HEK293 (cell line): ENCODE results near the gene PFAS.

Experiments used
- ATF2 ChIP-seq: fragments of 450-650 bp; formaldehyde crosslinking; IDR thresholded peaks from 2 replicates; pipeline ENCODE4 v1.5.1; 2016; ENCODE audit warnings: missing biosample characterization, missing genetic modification characterization, low read depth
- ELK4 ChIP-seq: IDR thresholded peaks from 2 replicates; pipeline ENCODE4 v1.6.1; 2011; ENCODE audit warnings: mild to moderate bottlenecking, low read depth, low read length, borderline replicate concordance
- GLI2 ChIP-seq: fragments of 450-650 bp; formaldehyde crosslinking; IDR thresholded peaks from 2 replicates; pipeline ENCODE4; 2017; ENCODE audit warnings: missing biosample characterization, missing genetic modification characterization, low read depth, borderline replicate concordance
- KLF1 ChIP-seq: fragments of 450-650 bp; formaldehyde crosslinking; IDR thresholded peaks from 2 replicates; pipeline ENCODE4 v1.5.1; 2016; ENCODE audit warnings: missing biosample characterization, missing genetic modification characterization
- KLF16 ChIP-seq: fragments of 450-650 bp; formaldehyde crosslinking; IDR thresholded peaks from 2 replicates; pipeline ENCODE4 v1.5.1; 2017; ENCODE audit warnings: missing biosample characterization, missing genetic modification characterization
- KLF8 ChIP-seq: fragments of 450-650 bp; formaldehyde crosslinking; IDR thresholded peaks from 2 replicates; pipeline ENCODE4 v1.5.1; 2016; ENCODE audit warnings: missing biosample characterization, missing genetic modification characterization
- PATZ1 ChIP-seq: fragments of 450-650 bp; formaldehyde crosslinking; IDR thresholded peaks from 2 replicates; pipeline ENCODE4 v1.5.1; 2016; ENCODE audit warnings: missing biosample characterization, missing genetic modification characterization
- PBX3 ChIP-seq: sonication (generic); formaldehyde crosslinking; IDR thresholded peaks from 2 replicates; pipeline ENCODE4 v1.8.1; 2022; ENCODE audit warnings: mild to moderate bottlenecking, moderate library complexity, missing genetic modification reagents
- YY2 ChIP-seq: fragments of 450-650 bp; formaldehyde crosslinking; IDR thresholded peaks from 2 replicates; pipeline ENCODE4 v1.5.1; 2016; ENCODE audit warnings: missing biosample characterization, missing genetic modification characterization
- ZBTB11 ChIP-seq: fragments of 450-650 bp; formaldehyde crosslinking; conservative IDR thresholded peaks from 2 replicates; pipeline ENCODE4 v1.5.1; 2016; ENCODE audit warnings: low read depth, missing biosample characterization, missing genetic modification characterization
- ZBTB26 ChIP-seq: fragments of 450-650 bp; formaldehyde crosslinking; optimal IDR thresholded peaks from 2 replicates; pipeline ENCODE3; 2016; ENCODE audit warnings: missing biosample characterization, mild to moderate bottlenecking, missing genetic modification characterization
- ZBTB44 ChIP-seq: fragments of 450-650 bp; IDR thresholded peaks from 2 replicates; pipeline ENCODE4 v1.5.1; 2018; ENCODE audit warnings: missing biosample characterization, mild to moderate bottlenecking, missing genetic modification characterization
- ZBTB7A ChIP-seq: fragments of 450-650 bp; formaldehyde crosslinking; IDR thresholded peaks from 2 replicates; pipeline ENCODE4 v1.5.1; 2016; ENCODE audit warnings: low read depth, missing biosample characterization, missing genetic modification characterization
- ZFP69B ChIP-seq: fragments of 450-650 bp; formaldehyde crosslinking; IDR thresholded peaks from 2 replicates; pipeline ENCODE4 v1.5.1; 2016; ENCODE audit warnings: missing biosample characterization, missing genetic modification characterization
- ZNF175 ChIP-seq: fragments of 450-650 bp; formaldehyde crosslinking; IDR thresholded peaks from 2 replicates; pipeline ENCODE4 v1.5.1; 2016; ENCODE audit warnings: missing biosample characterization, missing genetic modification characterization
- ZNF221 ChIP-seq: fragments of 450-650 bp; formaldehyde crosslinking; IDR thresholded peaks from 2 replicates; pipeline ENCODE4 v1.5.1; 2017; ENCODE audit warnings: missing biosample characterization, missing genetic modification characterization, borderline replicate concordance
- ZNF24 ChIP-seq: fragments of 450-650 bp; formaldehyde crosslinking; IDR thresholded peaks from 2 replicates; pipeline ENCODE4 v1.5.1; 2016; ENCODE audit warnings: missing biosample characterization, missing genetic modification characterization
- ZNF391 ChIP-seq: fragments of 450-650 bp; formaldehyde crosslinking; IDR thresholded peaks from 2 replicates; pipeline ENCODE4 v1.5.1; 2016; ENCODE audit warnings: low read depth, missing biosample characterization, missing genetic modification characterization, borderline replicate concordance
- ZNF423 ChIP-seq: fragments of 450-650 bp; formaldehyde crosslinking; IDR thresholded peaks from 2 replicates; pipeline ENCODE4 v1.5.1; 2016; ENCODE audit warnings: missing biosample characterization, missing genetic modification characterization
- ZNF544 ChIP-seq: fragments of 450-650 bp; formaldehyde crosslinking; IDR thresholded peaks from 2 replicates; pipeline ENCODE4 v1.5.0; 2017; ENCODE audit warnings: missing biosample characterization, missing genetic modification characterization
- ZNF585B ChIP-seq: fragments of 450-650 bp; formaldehyde crosslinking; IDR thresholded peaks from 2 replicates; pipeline ENCODE4 v1.5.1; 2016; ENCODE audit warnings: missing biosample characterization, missing genetic modification characterization
- ZNF624 ChIP-seq: fragments of 450-650 bp; formaldehyde crosslinking; IDR thresholded peaks from 2 replicates; pipeline ENCODE4 v1.5.1; 2017; ENCODE audit warnings: missing biosample characterization, missing genetic modification characterization
- ZNF76 ChIP-seq: fragments of 450-650 bp; formaldehyde crosslinking; IDR thresholded peaks from 2 replicates; pipeline ENCODE4; 2016; ENCODE audit warnings: low read depth, missing biosample characterization, missing genetic modification characterization, borderline replicate concordance
- ZNF776 ChIP-seq: fragments of 450-650 bp; formaldehyde crosslinking; IDR thresholded peaks from 2 replicates; pipeline ENCODE4 v1.5.0; 2017; ENCODE audit warnings: missing biosample characterization, missing genetic modification characterization, borderline replicate concordance
- ZNF792 ChIP-seq: fragments of 450-650 bp; formaldehyde crosslinking; IDR thresholded peaks from 2 replicates; pipeline ENCODE4 v1.5.1; 2016; ENCODE audit warnings: missing biosample characterization, missing genetic modification characterization
- ZNF843 ChIP-seq: fragments of 450-650 bp; formaldehyde crosslinking; IDR thresholded peaks from 2 replicates; pipeline ENCODE4 v1.5.1; 2016; ENCODE audit warnings: missing biosample characterization, missing genetic modification characterization
- ZSCAN23 ChIP-seq: fragments of 450-650 bp; formaldehyde crosslinking; IDR thresholded peaks from 2 replicates; pipeline ENCODE4 v1.5.1; 2016; ENCODE audit warnings: missing biosample characterization, missing genetic modification characterization

Gene PFAS

GRCh38 chr17:8222630-8223355, 26.3 kb upstream of the PFAS start (continued):
- TF ChIP-seq ZBTB11 (tag by site-specific recombination), result peak; percentile 97
- no peak; the same call in 1 of the 2 replicates for TF ChIP-seq ATF2 (tag by site-specific recombination)
- no peak; the same call in 1 of the 2 replicates for TF ChIP-seq PBX3
- TF ChIP-seq ZNF792, result no peak
- TF ChIP-seq GLI2 (tag by site-specific recombination), result no peak
- TF ChIP-seq ZNF76, result no peak
- no peak for TF ChIP-seq ELK4
- TF ChIP-seq ZNF175 (tag by site-specific recombination), result no peak
- TF ChIP-seq ZNF24 (tag by site-specific recombination), result peak; percentile 89
- TF ChIP-seq ZBTB44 (tag by site-specific recombination), result peak; percentile 56; the same call in 1 of the 2 replicates
- peak; percentile 66; the same call in 1 of the 2 replicates for TF ChIP-seq ZBTB7A (tag by site-specific recombination)
- no peak for TF ChIP-seq ZNF544
- TF ChIP-seq ZFP69B, result peak; percentile 98
- TF ChIP-seq PATZ1 (tag by site-specific recombination), result peak; percentile 79
- TF ChIP-seq ZBTB26 (tag by site-specific recombination), result peak; percentile 81
- TF ChIP-seq ZNF843 (tag by site-specific recombination), result peak; percentile 38; the same call in 1 of the 2 replicates
- TF ChIP-seq YY2 (tag by site-specific recombination), result peak; percentile 88
- TF ChIP-seq KLF16 (tag by site-specific recombination), result peak; percentile 76
- no peak for TF ChIP-seq ZNF624 (tag by site-specific recombination)
- TF ChIP-seq ZNF221 (tag by site-specific recombination), result no peak
- TF ChIP-seq ZNF776 (tag by site-specific recombination), result no peak
- TF ChIP-seq ZSCAN23 (tag by site-specific recombination), result peak; percentile 79; the same call in 1 of the 2 replicates
- TF ChIP-seq KLF8 (tag by site-specific recombination), result peak; percentile 96
- peak; percentile 37; the same call in 1 of the 2 replicates for TF ChIP-seq KLF1 (tag by site-specific recombination)
- TF ChIP-seq ZNF391 (tag by site-specific recombination), result peak; percentile 94
- TF ChIP-seq ZNF585B, result no peak
- TF ChIP-seq ZNF423 (tag by site-specific recombination), result no peak
